ENCODE results near the gene PPM1N.

DNA sequence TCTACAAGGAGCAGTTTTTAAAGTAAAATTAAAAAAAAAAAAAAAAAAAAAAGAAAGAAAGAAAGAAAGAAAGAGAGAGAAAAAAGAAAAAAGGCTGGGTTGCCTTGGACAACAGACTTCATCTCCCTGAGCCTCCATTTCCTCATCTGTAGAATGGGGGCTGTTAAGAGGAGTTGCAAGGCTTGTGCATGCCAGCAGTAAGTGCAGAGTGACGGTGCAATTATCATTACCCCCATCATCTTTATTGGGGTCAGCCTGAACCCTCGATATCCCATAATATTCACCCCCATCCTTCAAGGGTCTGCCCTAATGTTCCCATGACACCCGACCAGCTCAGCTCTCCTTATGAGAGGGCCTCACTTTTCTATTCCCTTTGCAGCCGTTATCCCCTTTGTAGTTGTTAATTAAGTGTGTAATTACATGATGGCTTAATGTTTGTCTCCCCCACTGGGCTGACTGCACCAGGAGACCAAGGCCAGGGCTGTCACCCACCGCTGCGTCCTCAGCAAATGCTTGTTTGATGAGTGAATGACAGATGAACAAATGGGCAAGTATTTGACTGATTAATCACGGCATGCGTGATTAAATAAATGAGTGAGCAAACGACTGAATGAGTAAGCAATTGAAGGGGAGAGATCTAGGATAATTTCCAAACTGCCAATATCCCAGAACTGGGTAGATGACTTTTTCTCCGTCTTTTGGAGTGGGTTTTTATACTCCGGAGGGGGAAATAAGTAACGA, 20.4 kb upstream of the PPM1N start:
- TF ChIP-seq CTCF (conservative IDR thresholded peaks at IDR 0.05 in 1 of 2, IDR thresholded peaks at IDR 0.05 in 1 of 2; ENCODE audit: low read depth in 1 of 2, low read length in 2 of 2), result no peak
- TF ChIP-seq EZH2 (IDR thresholded peaks at IDR 0.05; ENCODE audit: low read length, missing control alignments), result no peak
